GM12874 (cell line): ENCODE results near the gene TNS1.

Source experiments
- CTCF ChIP-seq: IDR thresholded peaks from 2 replicates; pipeline ENCODE4 v1.5.1; 2011; ENCODE audit warnings: low read depth, mild to moderate bottlenecking, control low read depth, low read length, moderate library complexity; ENCODE audit not compliant: insufficient read depth

The TNS1 gene

DNA sequence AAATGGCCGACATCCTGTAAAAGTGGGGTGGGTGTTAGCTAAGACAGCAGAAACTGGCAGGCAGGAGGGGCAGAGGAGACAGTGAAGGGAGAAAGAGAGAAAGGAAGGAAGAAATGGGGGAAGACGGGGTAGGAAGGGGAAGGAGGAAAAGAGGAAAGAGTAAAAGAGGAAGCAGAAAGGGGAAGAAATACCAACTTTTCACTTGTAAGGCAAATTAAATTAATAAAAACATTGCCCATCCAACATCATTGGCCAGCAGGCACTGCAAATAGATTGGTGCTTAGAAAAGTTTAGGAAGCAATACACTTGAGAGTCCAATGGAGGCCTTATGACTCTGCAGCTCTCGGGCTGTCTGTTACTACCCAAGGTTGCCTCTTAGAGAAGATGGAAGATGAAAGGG is 116.7 kb downstream of the TNS1 start:
- no peak for TF ChIP-seq CTCF

- no peak for TF ChIP-seq CTCF
Measured at GRCh38 chr2:217884985-217885384, 117.8 kb downstream of the TNS1 start.

- no peak for TF ChIP-seq CTCF
Measured at GRCh38 chr2:217880891-217881290, 121.9 kb downstream of the TNS1 start.

- TF ChIP-seq CTCF = no peak
Measured at GRCh38 chr2:217880287-217880889, 122.4 kb downstream of the TNS1 start.

DNA sequence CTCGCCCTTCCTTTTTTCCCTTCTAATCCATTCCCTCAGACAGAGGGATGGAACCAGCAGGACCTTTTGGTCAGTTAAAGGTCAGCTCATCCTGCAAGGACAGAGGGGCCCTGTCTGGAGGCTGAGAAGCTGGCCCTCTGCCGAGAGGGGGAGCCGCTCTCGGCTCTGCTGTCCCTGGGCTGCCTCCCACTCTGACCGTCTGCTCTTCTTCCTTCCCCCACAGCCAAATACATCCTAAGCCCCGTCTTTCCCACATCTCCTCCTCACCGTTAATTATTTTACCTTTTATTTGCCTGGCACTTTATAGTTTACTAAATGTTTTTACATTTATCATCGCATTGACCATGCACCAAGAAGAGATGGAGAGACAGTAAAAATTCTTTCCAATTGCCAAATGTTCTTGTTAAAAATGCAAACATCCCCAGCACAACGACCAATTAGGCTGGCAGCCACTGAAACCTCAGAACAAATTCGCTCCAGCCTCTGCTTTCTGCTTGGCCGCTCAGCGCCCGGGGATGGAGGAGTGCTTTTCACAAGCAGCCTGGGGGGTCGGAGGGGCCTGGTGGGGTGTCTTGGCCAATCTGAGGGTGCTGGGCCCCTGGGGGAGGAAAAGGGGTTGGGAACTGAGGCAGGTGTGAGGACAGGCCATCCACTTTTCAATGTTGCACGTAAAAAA is 123.7 kb downstream of the TNS1 start:
- no peak for TF ChIP-seq CTCF

GRCh38 chr2:217877866-217878265 is 124.9 kb downstream of the TNS1 start:
- TF ChIP-seq CTCF = no peak

DNA sequence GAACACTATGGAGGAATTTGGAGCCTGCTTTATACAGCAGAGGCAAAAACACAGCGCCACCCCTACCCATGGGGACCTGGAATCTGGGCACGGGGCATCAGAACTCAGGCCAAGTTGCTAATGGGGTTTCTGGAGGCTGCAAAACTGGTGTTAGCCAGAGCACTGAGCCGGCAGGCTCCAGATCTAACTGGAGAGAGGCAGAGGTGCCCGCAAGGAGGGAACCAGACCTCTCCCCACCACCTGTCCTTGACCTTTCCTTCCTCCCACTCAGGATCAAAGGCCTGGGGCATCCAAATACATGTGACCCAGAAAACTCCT is 126.6 kb downstream of the TNS1 start:
- no peak for TF ChIP-seq CTCF
